Lower leg skin (tissue), 3 donors: ENCODE measurements around the gene OLAH.

ENCODE experiments used
- POLR2A ChIP-seq, 2 donors: fragments of 450-650 bp; IDR thresholded peaks; one replicate each; pipeline ENCODE4 v1.6.1; 2016 to 2017; ENCODE audit warnings: antibody characterized with exemption in 2 of 2, mild to moderate bottlenecking in 1 of 2, moderate library complexity in 1 of 2
- TF ChIP-seq, protein P1 (sequence below), 3 donors: fragments of 450-650 bp; IDR thresholded peaks; one replicate each; pipeline ENCODE4 v1.5.1; 2016; ENCODE audit warnings: antibody characterized with exemption in 3 of 3, mild to moderate bottlenecking in 3 of 3, moderate library complexity in 2 of 3

DNA sequence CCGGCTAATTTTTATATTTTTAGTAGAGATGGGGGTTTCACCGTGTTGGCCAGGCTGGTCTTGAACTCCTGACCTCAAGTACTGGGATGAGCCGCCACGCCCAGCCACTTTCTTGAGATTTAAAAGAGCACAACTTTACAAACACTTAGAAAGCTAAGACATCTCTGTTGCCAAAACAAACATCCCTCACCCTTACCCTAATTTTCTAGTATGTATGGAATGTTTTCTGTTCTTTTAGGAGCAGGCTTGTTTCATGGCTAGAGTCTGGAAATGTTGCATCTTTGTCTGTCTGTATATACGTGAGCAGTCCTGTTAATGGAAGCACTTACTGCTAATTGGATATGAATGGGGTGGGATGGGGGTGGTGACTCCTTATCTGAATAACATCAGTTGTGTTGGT lies 2.9 kb downstream of the OLAH start:
- TF ChIP-seq, protein P1, sequence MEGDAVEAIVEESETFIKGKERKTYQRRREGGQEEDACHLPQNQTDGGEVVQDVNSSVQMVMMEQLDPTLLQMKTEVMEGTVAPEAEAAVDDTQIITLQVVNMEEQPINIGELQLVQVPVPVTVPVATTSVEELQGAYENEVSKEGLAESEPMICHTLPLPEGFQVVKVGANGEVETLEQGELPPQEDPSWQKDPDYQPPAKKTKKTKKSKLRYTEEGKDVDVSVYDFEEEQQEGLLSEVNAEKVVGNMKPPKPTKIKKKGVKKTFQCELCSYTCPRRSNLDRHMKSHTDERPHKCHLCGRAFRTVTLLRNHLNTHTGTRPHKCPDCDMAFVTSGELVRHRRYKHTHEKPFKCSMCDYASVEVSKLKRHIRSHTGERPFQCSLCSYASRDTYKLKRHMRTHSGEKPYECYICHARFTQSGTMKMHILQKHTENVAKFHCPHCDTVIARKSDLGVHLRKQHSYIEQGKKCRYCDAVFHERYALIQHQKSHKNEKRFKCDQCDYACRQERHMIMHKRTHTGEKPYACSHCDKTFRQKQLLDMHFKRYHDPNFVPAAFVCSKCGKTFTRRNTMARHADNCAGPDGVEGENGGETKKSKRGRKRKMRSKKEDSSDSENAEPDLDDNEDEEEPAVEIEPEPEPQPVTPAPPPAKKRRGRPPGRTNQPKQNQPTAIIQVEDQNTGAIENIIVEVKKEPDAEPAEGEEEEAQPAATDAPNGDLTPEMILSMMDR (IDR thresholded peaks at IDR 0.05): no peak
- no peak for TF ChIP-seq POLR2A (IDR thresholded peaks at IDR 0.05)
